Stimulated activated CD4-positive, alpha-beta T cell treated with anti-CD3 and anti-CD28 coated beads, TNF-alpha, amount 100 ng/mL, for 4 hours (primary cell): ENCODE results near the gene BANP.
"Not testable (repeated sequence)": the region's sequence is repeated elsewhere in the genome, so short reads cannot be mapped to it uniquely, and the experiment has no call there.

Experiments used
- DNase-seq, 3 experiments: peaks; one replicate each; pipeline ENCODE4 v3.0.0-alpha.2; 2020; ENCODE audit warnings: low read depth in 3 of 3

The BANP gene

GRCh38 chr16:88086571-88087516 lies 135.6 kb downstream of the BANP start:
- DNase-seq: no peak

GRCh38 chr16:88087517-88087877 lies 136.3 kb downstream of the BANP start:
- DNase-seq: no peak

DNA sequence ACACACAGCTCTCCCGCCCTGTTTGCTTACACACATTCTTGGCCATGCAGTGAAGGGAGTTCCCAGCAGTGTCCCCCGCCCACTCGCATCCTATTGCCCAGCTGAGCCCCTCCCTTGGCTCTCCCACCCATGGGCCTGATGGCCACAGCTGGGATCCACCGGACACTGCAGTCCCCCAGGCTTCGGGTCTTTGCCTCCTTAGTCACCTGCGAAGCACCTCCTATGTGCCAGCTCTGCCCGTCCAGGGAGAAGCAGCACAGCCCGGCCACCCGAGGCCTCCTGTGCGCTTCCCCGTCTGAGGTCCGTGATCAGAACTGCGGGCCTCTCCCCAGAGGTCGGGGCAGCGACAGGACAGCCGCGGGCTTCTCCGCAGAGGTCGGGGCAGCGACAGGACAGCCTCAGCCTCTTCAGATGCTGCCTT lies 136.9 kb downstream of the BANP start:
- DNase-seq: no peak

- not testable (repeated sequence) for DNase-seq
These were observed 137.4 kb downstream of the BANP start for GRCh38 chr16:88088611-88089010.

DNA sequence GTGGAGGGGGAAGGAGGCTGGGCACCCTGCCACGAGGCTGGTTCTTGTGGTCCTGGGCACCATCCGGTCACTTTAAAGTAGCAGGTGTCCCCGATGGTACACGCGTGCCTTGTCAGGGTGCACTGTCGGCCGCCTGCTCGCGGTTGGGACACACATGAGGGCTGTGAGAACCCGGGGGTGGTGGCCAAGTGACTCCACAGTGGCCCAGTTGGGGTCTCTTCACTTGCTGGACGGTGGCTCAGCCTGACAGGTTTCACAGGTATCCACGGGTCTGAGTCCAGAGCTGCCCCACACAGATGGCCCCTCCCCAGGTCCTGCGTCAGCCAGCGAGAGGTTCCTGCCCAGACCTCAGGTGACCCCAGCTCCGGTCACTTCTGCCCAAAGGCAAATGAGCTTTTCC lies 137.8 kb downstream of the BANP start:
- DNase-seq: not testable (repeated sequence)

GRCh38 chr16:88089632-88090376 lies 138.6 kb downstream of the BANP start:
- not testable (repeated sequence) for DNase-seq

DNA sequence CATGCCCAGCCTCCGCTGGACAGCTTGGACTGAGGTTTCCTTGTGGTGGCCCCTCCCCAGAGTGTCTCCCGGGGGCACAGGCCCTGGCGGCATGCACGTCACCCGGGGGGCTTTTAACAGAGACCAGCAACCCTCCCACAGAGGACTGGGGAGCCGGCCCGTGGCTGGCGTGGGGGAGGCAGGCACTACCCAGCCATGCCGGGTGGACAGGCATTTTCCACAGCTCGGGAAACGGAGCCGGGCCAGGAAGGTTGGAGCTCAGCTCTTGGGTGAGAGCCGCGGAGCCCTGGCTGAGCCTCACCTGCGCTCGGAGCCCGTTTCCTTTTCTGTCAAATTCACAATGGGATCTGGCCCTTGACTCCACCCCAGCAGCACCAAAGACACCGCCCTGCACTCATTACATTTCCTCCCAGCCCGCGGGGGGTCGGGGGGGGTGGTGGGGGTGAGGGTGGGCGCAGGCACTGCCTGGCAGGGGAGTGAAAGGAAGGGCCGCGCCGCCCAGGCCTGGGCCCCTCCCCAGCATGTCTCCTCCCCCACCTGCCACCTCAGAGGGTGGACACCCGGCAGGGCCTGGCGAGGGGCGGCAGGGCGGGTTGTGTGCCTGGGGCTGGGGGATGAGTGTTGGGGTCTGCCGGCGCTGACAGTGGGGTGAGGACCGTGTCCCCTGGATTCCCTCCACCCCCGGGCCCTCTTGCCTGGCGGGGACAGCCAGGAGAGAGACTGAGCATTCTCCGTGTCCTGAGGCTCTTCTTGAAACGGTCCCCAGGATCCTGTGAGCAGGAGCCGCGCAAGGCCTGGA lies 139.3 kb downstream of the BANP start:
- not testable (repeated sequence) for DNase-seq

DNA sequence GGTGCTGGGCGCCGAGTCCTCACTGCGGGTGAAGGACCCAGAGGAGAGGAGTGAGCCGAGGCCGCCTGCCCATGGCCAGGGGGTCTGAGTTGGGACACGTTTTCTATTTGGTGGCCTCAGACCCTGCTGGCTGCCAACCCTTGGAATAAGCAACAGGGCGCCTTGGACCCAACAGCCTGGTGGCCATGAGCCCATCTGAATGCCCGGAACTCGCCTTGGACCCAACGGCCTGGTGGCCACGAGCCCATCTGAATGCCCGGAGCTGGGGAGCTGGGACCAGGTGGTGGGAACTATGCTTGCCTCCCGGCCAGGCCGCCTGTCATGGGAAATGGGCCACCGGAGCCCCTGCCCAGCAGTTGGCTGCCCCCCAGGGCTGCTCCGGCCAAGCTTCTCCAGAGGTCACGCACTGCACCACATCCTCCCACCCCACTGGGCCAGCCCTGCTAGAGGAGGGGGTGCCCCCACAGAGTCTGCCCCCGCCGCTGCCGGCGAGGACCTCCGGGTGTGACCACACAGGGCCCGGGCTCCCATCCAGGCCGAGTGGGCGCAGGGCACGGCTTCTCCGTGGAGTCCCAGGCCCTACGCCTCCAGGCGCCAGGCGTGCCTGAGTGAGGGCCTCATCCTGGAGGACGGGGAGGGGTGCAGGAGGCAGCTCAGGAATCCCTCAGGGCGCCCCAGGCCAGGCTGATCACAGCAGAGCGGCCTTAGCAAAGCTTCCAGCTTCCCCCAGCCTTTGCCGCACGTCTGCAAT lies 140.2 kb downstream of the BANP start:
- DNase-seq: not testable (repeated sequence)

GRCh38 chr16:88091972-88092302 lies 140.7 kb downstream of the BANP start:
- not testable (repeated sequence) for DNase-seq

DNA sequence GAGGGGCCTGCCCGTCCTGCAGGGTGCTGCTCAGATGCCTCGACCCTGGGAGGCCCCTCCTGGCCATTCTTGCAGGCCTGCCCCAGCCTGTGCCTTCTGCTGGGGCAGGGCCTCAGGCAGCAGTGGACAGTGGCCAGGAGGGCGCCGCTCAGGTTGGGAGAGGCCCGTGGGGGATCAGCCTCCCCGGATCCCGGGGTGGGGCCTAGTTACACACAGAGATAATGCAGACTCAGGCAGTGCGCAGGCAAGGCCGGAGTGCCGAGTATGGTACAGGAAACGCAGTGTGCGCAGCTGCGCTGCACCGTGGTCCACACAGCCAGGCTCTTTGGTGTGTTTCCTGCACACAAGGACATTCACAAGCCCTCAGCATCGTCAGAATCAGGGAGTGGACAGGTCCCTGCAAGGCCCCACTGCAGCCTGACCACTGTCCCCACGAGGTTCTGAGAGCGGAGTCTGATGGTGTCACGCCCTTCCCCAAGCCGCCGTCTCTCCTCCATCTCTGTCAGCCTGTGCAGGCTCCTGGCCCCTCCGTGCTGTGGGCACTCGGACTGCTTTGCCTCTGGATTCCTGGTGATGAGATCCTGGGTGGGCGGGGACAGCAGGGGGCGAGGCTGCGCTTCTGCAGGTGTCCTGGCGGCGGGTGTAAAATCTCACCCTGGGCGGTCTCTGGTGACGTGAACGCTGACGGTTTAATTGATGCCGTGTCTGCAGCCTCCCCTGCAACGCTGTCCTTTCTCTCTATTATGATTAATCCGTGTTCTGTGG lies 141.7 kb downstream of the BANP start:
- not testable (repeated sequence) for DNase-seq

DNA sequence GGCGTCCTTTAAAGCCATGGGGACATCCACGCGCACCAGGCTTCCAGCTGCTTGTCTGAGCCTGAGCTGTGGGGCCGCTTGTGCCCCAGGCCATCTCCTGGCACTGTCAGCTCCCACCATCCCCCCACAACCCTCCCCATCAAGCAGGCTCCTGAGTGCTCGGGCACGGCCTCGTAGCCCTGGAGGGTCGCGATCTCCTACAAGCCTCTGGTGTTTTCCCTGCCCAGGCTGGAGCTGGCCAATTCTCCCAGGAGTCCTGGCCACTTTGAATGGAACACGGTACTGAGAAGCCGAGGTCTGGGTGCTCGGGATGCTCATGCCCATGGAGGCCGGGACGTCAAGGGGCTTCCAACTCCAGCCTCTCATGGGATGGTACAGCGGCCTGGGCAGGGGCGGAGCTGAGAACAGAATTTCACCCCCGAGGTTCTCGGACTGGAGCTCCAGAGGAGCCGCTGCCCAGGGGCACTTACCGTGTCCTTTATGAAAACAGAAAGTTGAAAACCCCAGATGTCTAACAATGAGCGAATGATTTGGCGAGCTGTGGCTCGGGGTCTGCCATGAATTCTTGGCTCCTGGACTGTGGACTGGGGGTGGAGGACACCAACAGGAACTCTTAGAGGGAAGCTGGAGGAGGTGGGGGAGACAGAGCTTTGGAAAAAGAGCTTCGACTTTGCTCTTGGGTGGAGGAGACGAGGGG lies 142.5 kb downstream of the BANP start:
- DNase-seq: not testable (repeated sequence)

- DNase-seq: not testable (repeated sequence)
These were observed 143.0 kb downstream of the BANP start for GRCh38 chr16:88094253-88094575.

DNA sequence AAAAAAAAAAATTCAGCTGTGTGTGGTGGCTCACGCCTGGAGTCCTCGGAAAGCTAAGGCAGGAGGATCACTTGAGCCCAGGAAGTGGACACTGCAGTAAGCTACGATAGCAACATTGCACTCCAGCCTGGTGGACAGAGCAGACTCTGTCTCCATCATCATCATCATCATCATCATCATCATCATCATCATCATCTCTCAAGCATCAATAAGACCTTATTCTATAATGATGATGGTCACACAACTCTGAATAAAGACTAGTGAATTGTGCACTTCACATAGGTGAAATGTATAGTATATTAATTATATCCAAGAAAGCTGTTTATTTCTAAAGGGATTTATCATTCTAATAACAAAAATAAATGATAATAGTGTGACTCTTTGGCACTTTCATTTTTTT lies 143.7 kb downstream of the BANP start:
- DNase-seq: not testable (repeated sequence)

DNA sequence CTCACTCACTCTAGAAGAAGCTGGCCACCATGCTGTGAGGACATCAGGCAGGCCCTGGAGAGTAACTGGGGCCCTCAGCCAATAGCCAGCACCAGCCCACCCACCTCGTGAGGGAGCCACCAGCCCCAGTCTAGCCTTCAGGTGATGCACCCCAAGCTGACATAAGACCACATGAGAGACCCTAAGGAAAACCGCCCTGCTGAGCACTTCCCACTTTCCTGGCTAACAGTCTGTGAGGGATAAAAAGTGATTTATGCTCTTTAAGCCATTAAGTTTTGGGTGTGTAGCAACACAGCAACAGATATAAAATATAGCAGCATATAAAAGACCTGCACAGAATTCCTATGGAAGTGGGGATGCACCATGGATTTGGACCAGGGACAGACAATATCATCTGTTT lies 145.4 kb downstream of the BANP start:
- not testable (repeated sequence) for DNase-seq

GRCh38 chr16:88098731-88099562 lies 147.7 kb downstream of the BANP start:
- DNase-seq: not testable (repeated sequence)

GRCh38 chr16:88099563-88099890 lies 148.3 kb downstream of the BANP start:
- no peak for DNase-seq

GRCh38 chr16:88099956-88100355 lies 148.7 kb downstream of the BANP start:
- DNase-seq: not testable (repeated sequence)

- not testable (repeated sequence) for DNase-seq
These were observed 149.8 kb downstream of the BANP start for GRCh38 chr16:88100801-88101622.
